Endodermal cell (in vitro differentiated cells): Measurements from ENCODE around the gene VSIG10. TPM values are rescaled to one million over a fixed set of nuclear protein-coding genes. Genes with fewer than 3 reads are reported as not detected.

Experiments used
- DNase-seq: peaks from one replicate; pipeline ENCODE4 v3.0.0-alpha.2; 2017
- H3K27ac ChIP-seq: 2 replicates; pipeline ENCODE4 v1.5.1; 2013; ENCODE audit warnings: mild to moderate bottlenecking, low read depth, low read length, moderate library complexity
- H3K27me3 ChIP-seq: 2 replicates; pipeline ENCODE4 v1.6.1; 2013; ENCODE audit warnings: mild to moderate bottlenecking, low read length, moderate library complexity; ENCODE audit not compliant: insufficient read depth, control insufficient read depth, poor library complexity, severe bottlenecking
- H3K36me3 ChIP-seq: 2 replicates; pipeline ENCODE4 v1.7.0; 2013; ENCODE audit warnings: mild to moderate bottlenecking, low read length, moderate library complexity; ENCODE audit not compliant: control insufficient read depth, insufficient read depth
- H3K4me1 ChIP-seq: one replicate; pipeline ENCODE4 v1.7.0; 2013; ENCODE audit warnings: low read length; ENCODE audit not compliant: control insufficient read depth, insufficient read depth
- H3K4me3 ChIP-seq: 2 replicates; pipeline ENCODE4 v1.5.1; 2013; ENCODE audit warnings: mild to moderate bottlenecking, low read length, moderate library complexity
- H3K9ac ChIP-seq: 2 replicates; pipeline ENCODE4 v1.6.1; 2013; ENCODE audit warnings: mild to moderate bottlenecking, low read length, moderate library complexity; ENCODE audit not compliant: poor library complexity, severe bottlenecking; ENCODE audit errors: extremely low read depth
- H3K9me3 ChIP-seq: 2 replicates; pipeline ENCODE4 v1.6.1; 2013; ENCODE audit warnings: mild to moderate bottlenecking, low read length, moderate library complexity; ENCODE audit not compliant: control insufficient read depth
- H3K27ac Mint-ChIP-seq: 2 replicates; pipeline ENCODE4 v1.8.0; 2020; ENCODE audit warnings: mixed read lengths
- H3K27me3 Mint-ChIP-seq: 2 replicates; pipeline ENCODE4 v1.8.0; 2021; ENCODE audit warnings: mild to moderate bottlenecking, mixed read lengths; ENCODE audit not compliant: insufficient read depth
- H3K36me3 Mint-ChIP-seq: 2 replicates; pipeline ENCODE4 v1.8.0; 2020; ENCODE audit warnings: low read depth, mixed read lengths
- H3K4me1 Mint-ChIP-seq: 2 replicates; pipeline ENCODE4 v1.8.0; 2020; ENCODE audit warnings: mixed read lengths
- H3K4me3 Mint-ChIP-seq: 2 replicates; pipeline ENCODE4 v1.8.0; 2020; ENCODE audit warnings: mild to moderate bottlenecking, moderate library complexity, mixed read lengths
- H3K9me3 Mint-ChIP-seq: 2 replicates; pipeline ENCODE4 v1.8.0; 2020; ENCODE audit warnings: mild to moderate bottlenecking, mixed read lengths
- CTCF ChIP-seq: fragments of 200-600 bp; sonication (generic); conservative IDR thresholded peaks from 2 replicates; pipeline ENCODE4 v1.5.0; 2021; ENCODE audit warnings: antibody characterized with exemption, mild to moderate bottlenecking
- WGBS, 2 experiments: methylation state at CpG; one replicate each; pipeline versions ENCODE4 v1.1.5 to v1.1.7; 2013; ENCODE audit warnings: missing lambda C conversion rate in 2 of 2, mixed read lengths in 1 of 2; ENCODE audit not compliant: insufficient coverage in 1 of 2, insufficient read length in 1 of 2; 5-methylcytosine and 5-hydroxymethylcytosine counted together
- long read RNA-seq, 4 experiments: library from polyadenylated mRNA in 2 of 4; library from RNA in 1 of 4; library from capped mRNA in 1 of 4; stranded (forward) in 3 of 4; unstranded in 1 of 4; transcript quantifications; one replicate each; pipeline ENCODE4 v2.0.0, GENCODE V29; 2020 to 2021; ENCODE audit warnings: inconsistent platforms in 1 of 4
- polyA plus RNA-seq, 2 experiments: library from polyadenylated mRNA; stranded (reverse); fragments of 50-300 nt; gene quantifications; one replicate each; pipeline ENCODE4 v1.2.3, GENCODE V29; 2013
- total RNA-seq, 2 donors: library from RNA; stranded (reverse); fragmentation: NEBNext Ultra II Directional in 1 of 2; extraction: Animal tissue kit (Norgen Biotek cat#: 25700) in 1 of 2; gene quantifications; 2 replicates in 1 of 2; 3 replicates in 1 of 2; pipeline ENCODE4 v1.2.1, GENCODE V29; 2021

The VSIG10 gene
- 10 to 100 TPM; 35.4 to 43.8 TPM for total RNA-seq
- polyA plus RNA-seq (2013, experiment 1 of 2): 19.1 TPM
- polyA plus RNA-seq (2013, experiment 2 of 2): 18.8 TPM
- long read RNA-seq, experiment 1, partial matches to known transcripts: 0 of 5 reads
- long read RNA-seq, experiment 1, other reads (novel, unspliced or antisense): 5 of 5 reads
- long read RNA-seq, experiment 2, partial matches to known transcripts: 1 of 12 reads
- long read RNA-seq, experiment 2, other reads (novel, unspliced or antisense): 9 of 12 reads
- long read RNA-seq, experiment 3, transcript VSIG10-209 (2 exons, 730 nt): major isoform, 16 of 25 reads
- long read RNA-seq, experiment 3, partial matches to known transcripts: 1 of 25 reads
- long read RNA-seq, experiment 3, other reads (novel, unspliced or antisense): 8 of 25 reads
- long read RNA-seq, experiment 4, partial matches to known transcripts: 0 of 3 reads
- long read RNA-seq, experiment 4, other reads (novel, unspliced or antisense): 3 of 3 reads

DNA sequence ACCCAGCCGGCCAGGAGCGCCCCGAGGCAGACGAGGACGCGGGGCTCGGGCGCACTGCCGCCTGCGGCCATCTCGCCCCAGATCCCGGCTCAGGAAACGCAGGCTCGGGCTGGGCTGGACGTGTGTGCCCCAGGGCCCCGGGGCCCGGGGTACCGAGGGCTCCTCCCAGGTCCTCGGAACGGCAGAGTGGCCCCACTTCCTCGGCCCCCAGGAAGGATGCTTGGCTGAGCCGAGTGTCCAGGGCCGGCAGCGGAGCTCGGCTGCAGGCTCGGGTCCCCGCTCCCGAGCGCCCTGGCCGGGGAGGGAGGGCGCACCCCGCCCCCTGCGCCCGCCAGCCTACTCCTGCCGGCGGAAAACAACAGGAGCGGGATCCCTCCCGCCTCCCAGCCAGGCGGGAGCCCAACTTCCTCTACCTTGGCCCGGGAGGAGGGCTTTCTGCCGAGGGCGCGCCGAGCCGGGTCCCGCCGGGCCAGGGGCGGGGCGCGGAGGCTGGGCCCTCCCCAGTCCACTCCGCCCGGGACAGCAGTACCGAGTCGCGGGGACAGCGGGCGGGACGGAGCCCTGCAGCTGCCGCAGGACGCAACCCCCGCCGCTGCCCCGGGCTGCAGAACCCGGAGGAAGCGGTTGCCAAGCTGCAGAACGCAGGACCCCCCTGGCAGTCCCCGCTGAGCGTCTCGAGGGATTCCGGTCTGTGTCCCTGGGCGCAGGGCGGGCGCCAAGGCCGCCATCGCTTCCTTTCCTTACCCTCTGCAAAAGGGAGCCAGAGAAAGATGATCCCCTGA is at the start of gene VSIG10:
VSIG10 (minus strand) TSS at position 411 of the 782 bp plus-strand sequence; CDS start at position 71, 340 bp downstream.
- Histone ChIP-seq H3K27me3 (no peaks in the 10 kb centered on the region), H3K9ac (peak within 1 kb of the TSS; percentile 60), H3K4me3 (peak within 1 kb of the TSS; percentile 87), H3K9me3 (no peaks in the 10 kb centered on the region), H3K27ac (peak within 1 kb of the TSS; percentile 49), H3K36me3 (peaks cover 13% of the 10 kb centered on the region), H3K4me1 (no peaks in the 10 kb centered on the region)
- Mint-ChIP-seq H3K4me3 (peak within 1 kb of the TSS; percentile 78), H3K4me1 (peaks cover 21% of the 10 kb centered on the region), H3K27me3 (no peaks in the 10 kb centered on the region), H3K9me3 (no peaks in the 10 kb centered on the region), H3K36me3 (peaks cover 6% of the 10 kb centered on the region), H3K27ac (peak within 1 kb of the TSS; percentile 90)
- DNase-seq: peak; percentile 93
- 0% methylated on average over 24 to 75 of the region's 75 CpGs for WGBS, 2 experiments
- peak; percentile 14 for TF ChIP-seq CTCF

- no peak overlapping the region for H3K27ac Mint-ChIP-seq
- no peak overlapping the region for H3K27ac ChIP-seq
Measured at GRCh38 chr12:118151755-118152154, 47.9 kb upstream of the VSIG10 start.

More at GRCh38 chr12:118151755-118152154, 47.9 kb upstream of the VSIG10 start:
- no peak for TF ChIP-seq CTCF
- Histone ChIP-seq H3K9ac (no peak overlapping the region), H3K36me3 (peaks cover 7% of the 10 kb centered on the region), H3K9me3 (no peaks in the 10 kb centered on the region), H3K4me3 (no peak overlapping the region), H3K27me3 (peaks cover 52% of the 10 kb centered on the region), H3K4me1 (no peaks in the 10 kb centered on the region)
- H3K27me3 Mint-ChIP-seq: peaks cover 2% of the 10 kb centered on the region
- WGBS, 2 experiments: 94 to 95% methylated on average over 4 to 5 of the region's 5 CpGs
- H3K36me3 Mint-ChIP-seq: peaks cover 22% of the 10 kb centered on the region
- DNase-seq: no peak
- H3K9me3 Mint-ChIP-seq: no peaks in the 10 kb centered on the region
- H3K4me1 Mint-ChIP-seq: no peaks in the 10 kb centered on the region
- no peak overlapping the region for H3K4me3 Mint-ChIP-seq
